Measurements from ENCODE around the gene NAP1L4.
"Not testable (repeated sequence)": the region's sequence is repeated elsewhere in the genome, so short reads cannot be mapped to it uniquely, and the experiment has no call there.

The NAP1L4 gene

GRCh38 chr11:2908130-2908529 is 84.0 kb downstream of the NAP1L4 start:
- H3K4me3 ChIP-seq (ENCODE audit: low read depth, low read length), result no peak overlapping the region
- DNase-seq (ENCODE audit: low read depth), result no peak
- no peak for TF ChIP-seq CTCF (IDR thresholded peaks at IDR 0.05; ENCODE audit: insufficient read depth, low read depth, low read length, missing control alignments)

DNA sequence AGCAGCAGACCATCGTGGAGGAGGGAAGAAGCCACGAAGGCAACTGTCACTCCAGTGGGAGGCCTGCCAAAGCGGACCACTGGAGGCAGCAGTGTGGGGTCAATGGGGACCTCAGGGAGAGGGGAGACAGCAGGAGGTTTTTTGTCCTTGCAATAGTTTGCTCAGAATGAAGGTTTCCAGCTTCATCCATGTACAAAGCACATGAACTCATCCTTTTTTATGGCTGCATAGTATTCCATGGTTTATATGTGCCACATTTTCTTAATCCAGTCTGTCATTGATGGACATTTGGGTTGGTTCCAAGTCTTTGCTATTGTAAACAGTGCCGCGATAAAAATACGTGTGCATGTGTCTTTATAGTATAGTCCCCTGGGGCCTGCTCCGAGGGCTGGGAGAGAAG is 86.8 kb downstream of the NAP1L4 start:
- H3K4me3 ChIP-seq (ENCODE audit: low read depth, low read length); DNase-seq (ENCODE audit: low read depth): not testable (repeated sequence)

GRCh38 chr11:2904153-2905052 is 87.7 kb downstream of the NAP1L4 start:
- no peak for DNase-seq (ENCODE audit: low read depth)
- TF ChIP-seq CTCF (IDR thresholded peaks at IDR 0.05; ENCODE audit: insufficient read depth, low read depth, low read length, missing control alignments), result no peak
- no peak overlapping the region for H3K4me3 ChIP-seq (ENCODE audit: low read depth, low read length)

- no peak for DNase-seq (ENCODE audit: low read depth)
- no peak overlapping the region for H3K4me3 ChIP-seq (ENCODE audit: low read depth, low read length)
- TF ChIP-seq CTCF (IDR thresholded peaks at IDR 0.05; ENCODE audit: insufficient read depth, low read depth, low read length, missing control alignments), result no peak
These were observed 88.5 kb downstream of the NAP1L4 start for GRCh38 chr11:2903672-2904011.

- H3K4me3 ChIP-seq (ENCODE audit: low read depth, low read length), result peak overlapping the region; percentile 75
- TF ChIP-seq CTCF (IDR thresholded peaks at IDR 0.05; ENCODE audit: insufficient read depth, low read depth, low read length, missing control alignments), result no peak
- DNase-seq (ENCODE audit: low read depth), result no peak
These were observed 89.1 kb downstream of the NAP1L4 start for GRCh38 chr11:2902784-2903671.

DNA sequence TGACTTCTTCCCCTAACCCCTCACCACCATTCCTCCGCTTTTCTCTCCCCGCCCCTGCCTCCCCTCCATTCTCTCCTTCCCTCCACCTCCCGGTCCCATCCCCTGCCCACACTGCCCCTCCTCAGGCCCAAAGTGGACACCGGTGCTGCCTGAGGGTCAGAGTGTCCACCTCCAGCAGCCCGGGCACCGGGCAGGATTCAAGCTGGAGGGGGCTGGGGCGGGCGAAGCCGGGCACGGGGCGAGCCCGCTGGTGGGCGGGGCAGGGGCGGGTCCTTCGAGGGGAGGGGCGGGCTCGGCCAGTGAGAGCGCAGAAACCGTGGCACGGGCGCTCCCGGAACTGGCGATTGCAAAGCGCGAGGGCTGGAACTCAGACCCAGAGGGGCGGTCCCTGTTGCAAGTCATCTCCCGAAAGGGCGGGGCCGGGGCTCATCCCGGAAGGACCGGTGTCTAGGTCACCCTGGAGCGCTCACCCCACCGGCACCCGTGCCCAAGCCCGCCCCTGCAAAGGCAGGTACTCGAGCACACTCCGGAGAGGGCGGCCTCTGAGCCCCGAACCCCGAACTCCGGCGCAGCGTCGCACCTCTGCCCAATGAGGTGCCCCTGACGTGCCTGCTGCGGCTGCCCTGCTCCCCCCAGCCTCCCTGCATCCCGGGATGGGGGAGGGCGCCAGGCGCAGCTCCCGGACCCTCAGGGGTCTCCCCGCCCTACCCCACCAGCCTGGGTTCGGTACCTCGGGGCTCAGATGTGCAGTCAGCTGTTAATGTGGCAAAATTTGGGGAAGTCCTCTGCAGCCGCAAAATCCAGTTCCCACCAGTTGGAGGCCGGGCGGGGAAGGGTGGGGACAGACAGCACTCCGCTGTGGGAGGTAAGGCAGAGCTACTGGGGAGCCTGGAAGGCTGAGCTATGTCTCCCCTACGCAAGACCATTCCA is 90.0 kb downstream of the NAP1L4 start:
- peak; percentile 96 for DNase-seq (ENCODE audit: low read depth)
- no peak for TF ChIP-seq CTCF (IDR thresholded peaks at IDR 0.05; ENCODE audit: insufficient read depth, low read depth, low read length, missing control alignments)
- H3K4me3 ChIP-seq (ENCODE audit: low read depth, low read length), result peak overlapping the region; percentile 75
